ENCODE results near the gene PLCL2. TPM values are rescaled to one million over a fixed set of nuclear protein-coding genes. Genes with fewer than 3 reads are reported as not detected.

The PLCL2 gene
- total RNA-seq, 1 donor from 2014 or later, result 11.3 TPM

DNA sequence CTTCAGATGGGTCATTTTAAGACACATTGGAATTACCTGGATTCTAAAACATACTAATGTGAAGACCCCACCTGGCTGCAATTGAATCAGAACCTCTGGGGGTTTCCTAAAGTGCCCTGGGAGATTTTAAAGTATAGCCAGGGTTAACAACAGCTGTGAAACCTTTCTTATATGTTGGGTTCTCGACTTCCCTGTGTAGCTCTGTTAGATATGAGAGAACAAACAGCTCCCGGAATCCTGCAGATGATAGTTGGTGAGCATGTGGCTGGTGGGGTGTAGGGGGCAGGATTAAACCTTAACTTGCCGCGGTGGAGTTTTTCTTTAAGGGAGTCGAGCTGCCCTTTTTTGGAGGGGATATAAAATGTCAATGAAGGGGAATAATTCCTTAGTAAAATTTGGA is 12.1 kb downstream of the PLCL2 start:
- no peaks in the 10 kb centered on the region for H3K9me3 Mint-ChIP-seq (ENCODE audit: low read depth)
- H3K27me3 Mint-ChIP-seq, result no peaks in the 10 kb centered on the region
- H3K4me1 Mint-ChIP-seq (ENCODE audit: low read depth), result peaks cover 21% of the 10 kb centered on the region
- DNase-seq (ENCODE audit: low spot score, unreplicated experiment), result no peak
- TF ChIP-seq, protein P1, sequence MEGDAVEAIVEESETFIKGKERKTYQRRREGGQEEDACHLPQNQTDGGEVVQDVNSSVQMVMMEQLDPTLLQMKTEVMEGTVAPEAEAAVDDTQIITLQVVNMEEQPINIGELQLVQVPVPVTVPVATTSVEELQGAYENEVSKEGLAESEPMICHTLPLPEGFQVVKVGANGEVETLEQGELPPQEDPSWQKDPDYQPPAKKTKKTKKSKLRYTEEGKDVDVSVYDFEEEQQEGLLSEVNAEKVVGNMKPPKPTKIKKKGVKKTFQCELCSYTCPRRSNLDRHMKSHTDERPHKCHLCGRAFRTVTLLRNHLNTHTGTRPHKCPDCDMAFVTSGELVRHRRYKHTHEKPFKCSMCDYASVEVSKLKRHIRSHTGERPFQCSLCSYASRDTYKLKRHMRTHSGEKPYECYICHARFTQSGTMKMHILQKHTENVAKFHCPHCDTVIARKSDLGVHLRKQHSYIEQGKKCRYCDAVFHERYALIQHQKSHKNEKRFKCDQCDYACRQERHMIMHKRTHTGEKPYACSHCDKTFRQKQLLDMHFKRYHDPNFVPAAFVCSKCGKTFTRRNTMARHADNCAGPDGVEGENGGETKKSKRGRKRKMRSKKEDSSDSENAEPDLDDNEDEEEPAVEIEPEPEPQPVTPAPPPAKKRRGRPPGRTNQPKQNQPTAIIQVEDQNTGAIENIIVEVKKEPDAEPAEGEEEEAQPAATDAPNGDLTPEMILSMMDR (IDR thresholded peaks at IDR 0.05; ENCODE audit: unreplicated experiment), result no peak
- H3K27ac Mint-ChIP-seq, result peak overlapping the region; percentile 40
- no peak overlapping the region for H3K4me3 Mint-ChIP-seq (ENCODE audit: low read depth)
- no peaks in the 10 kb centered on the region for H3K36me3 Mint-ChIP-seq (ENCODE audit: insufficient read depth)

DNA sequence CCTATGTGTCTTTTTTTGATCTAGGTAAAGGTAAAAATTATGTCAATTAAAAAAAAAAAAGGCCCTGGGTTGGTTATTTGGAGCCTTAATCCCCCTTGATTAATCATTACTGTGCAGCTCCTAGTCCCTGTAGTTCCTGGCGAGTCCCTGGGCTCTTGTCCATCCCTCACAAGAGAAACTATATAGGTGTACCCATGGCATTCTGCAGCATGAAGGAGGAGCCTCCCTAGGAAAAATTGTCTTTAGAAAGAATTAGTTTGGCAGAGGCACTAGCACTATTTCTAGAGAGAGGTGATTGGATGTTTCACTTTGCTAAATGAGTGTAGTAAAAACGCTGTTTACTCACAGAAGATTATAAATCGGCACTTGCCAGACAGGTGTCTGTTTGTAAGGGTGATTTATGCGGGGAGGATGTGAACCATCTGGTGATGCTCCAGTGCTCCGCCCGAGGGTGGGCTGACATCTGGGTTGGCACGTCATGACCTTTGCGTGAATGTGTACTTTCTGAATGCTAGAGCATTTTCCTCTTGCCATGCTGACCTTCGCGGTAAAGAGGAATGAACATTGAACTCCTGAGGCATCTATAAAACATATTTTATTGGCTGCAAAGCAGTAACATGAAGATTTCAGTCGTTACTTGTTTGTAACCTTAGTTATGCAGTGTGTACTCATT is 12.6 kb downstream of the PLCL2 start:
- H3K27ac Mint-ChIP-seq, result no peak overlapping the region
- H3K4me1 Mint-ChIP-seq (ENCODE audit: low read depth), result peaks cover 20% of the 10 kb centered on the region
- TF ChIP-seq, protein P1 (IDR thresholded peaks at IDR 0.05; ENCODE audit: unreplicated experiment), result no peak
- no peak overlapping the region for H3K4me3 Mint-ChIP-seq (ENCODE audit: low read depth)
- no peaks in the 10 kb centered on the region for H3K36me3 Mint-ChIP-seq (ENCODE audit: insufficient read depth)
- no peaks in the 10 kb centered on the region for H3K27me3 Mint-ChIP-seq
- H3K9me3 Mint-ChIP-seq (ENCODE audit: low read depth), result no peaks in the 10 kb centered on the region
- DNase-seq (ENCODE audit: low spot score, unreplicated experiment), result no peak

DNA sequence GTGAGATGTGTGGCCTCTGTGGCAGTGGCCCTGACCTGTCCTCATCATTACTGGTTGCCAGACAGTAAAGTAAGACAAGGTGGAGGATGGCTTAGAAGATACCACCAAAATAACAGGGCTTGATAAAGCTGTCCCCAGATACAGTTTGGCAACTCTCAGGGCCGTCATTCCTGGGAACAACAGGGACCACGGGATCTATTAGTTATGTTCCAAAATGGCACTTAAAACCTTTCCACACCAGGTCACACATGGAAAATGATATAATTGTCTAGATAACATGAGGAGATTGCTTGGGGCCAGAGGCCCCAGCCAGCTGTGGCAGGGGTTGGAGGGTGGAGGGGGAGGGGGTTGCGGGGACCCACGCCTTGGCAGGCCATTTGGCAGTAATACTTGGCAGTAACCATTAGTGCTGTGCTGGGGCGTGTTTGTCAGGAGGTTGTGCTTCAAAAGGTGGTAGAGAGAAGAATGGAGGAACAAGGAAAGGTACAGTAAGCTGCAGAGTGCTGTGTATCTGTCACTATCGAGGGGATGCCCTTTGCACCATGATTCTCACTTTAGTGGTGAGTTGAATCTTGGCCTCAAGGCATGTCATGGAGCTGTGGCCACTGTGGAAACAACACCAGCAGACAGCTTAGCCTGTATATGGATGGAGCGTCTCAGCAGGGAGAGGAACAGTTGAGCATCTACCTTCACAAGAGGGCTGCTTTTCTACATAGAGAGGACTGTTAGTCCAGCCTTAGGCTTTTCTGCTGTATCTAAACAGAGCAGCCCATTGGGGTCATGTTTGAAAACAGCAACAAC is 14.0 kb downstream of the PLCL2 start:
- TF ChIP-seq, protein P1 (IDR thresholded peaks at IDR 0.05; ENCODE audit: unreplicated experiment), result no peak
- no peaks in the 10 kb centered on the region for H3K27me3 Mint-ChIP-seq
- H3K4me1 Mint-ChIP-seq (ENCODE audit: low read depth), result peaks cover 20% of the 10 kb centered on the region
- H3K9me3 Mint-ChIP-seq (ENCODE audit: low read depth), result no peaks in the 10 kb centered on the region
- no peak for DNase-seq (ENCODE audit: low spot score, unreplicated experiment)
- H3K27ac Mint-ChIP-seq, result no peak overlapping the region
- H3K36me3 Mint-ChIP-seq (ENCODE audit: insufficient read depth), result no peaks in the 10 kb centered on the region
- H3K4me3 Mint-ChIP-seq (ENCODE audit: low read depth), result no peak overlapping the region

- DNase-seq (ENCODE audit: low spot score, unreplicated experiment), result no peak
- H3K4me3 Mint-ChIP-seq (ENCODE audit: low read depth), result no peak overlapping the region
- no peaks in the 10 kb centered on the region for H3K36me3 Mint-ChIP-seq (ENCODE audit: insufficient read depth)
- no peaks in the 10 kb centered on the region for H3K27me3 Mint-ChIP-seq
- peaks cover 22% of the 10 kb centered on the region for H3K4me1 Mint-ChIP-seq (ENCODE audit: low read depth)
- TF ChIP-seq, protein P1 (IDR thresholded peaks at IDR 0.05; ENCODE audit: unreplicated experiment), result no peak
- no peaks in the 10 kb centered on the region for H3K9me3 Mint-ChIP-seq (ENCODE audit: low read depth)
- no peak overlapping the region for H3K27ac Mint-ChIP-seq
Measured at GRCh38 chr3:16899919-16900318, 15.2 kb downstream of the PLCL2 start.

DNA sequence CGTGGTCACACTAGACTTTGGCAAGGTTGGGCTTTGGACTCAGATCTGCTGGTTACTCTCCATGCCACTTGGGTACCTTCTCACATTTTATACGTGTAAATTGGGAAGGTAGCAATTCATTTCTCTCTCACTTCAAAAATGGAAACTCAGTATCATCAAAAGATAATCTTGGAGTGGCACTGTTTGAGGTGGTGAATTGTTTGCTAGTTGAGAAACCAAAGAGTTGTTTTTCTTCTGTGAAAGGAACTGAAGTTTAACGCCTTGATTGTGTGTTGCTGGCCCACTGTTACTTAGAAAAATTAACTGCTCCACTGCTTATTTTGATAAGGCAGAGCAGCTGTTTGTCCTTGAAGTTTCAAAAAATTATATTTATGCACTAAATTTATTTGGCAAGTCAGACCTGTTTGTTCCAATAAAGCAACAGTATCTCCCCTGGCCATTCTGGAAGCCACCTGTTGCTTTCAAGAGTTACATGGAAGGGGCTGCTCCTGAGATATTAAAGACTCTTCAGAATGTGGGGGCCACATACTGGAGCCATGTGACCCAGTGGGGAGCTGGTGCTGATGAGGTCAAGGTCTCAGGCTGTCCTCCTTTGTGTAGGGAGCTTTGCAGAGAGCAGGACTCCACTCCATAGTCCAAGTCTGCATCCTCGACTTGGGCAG is 16.2 kb downstream of the PLCL2 start:
- Mint-ChIP-seq H3K27me3 (no peaks in the 10 kb centered on the region), H3K4me1 (ENCODE audit: low read depth) (peaks cover 23% of the 10 kb centered on the region), H3K4me3 (ENCODE audit: low read depth) (no peak overlapping the region), H3K36me3 (ENCODE audit: insufficient read depth) (no peaks in the 10 kb centered on the region), H3K27ac (no peak overlapping the region), H3K9me3 (ENCODE audit: low read depth) (no peaks in the 10 kb centered on the region)
- no peak for DNase-seq (ENCODE audit: low spot score, unreplicated experiment)
- TF ChIP-seq, protein P1 (IDR thresholded peaks at IDR 0.05; ENCODE audit: unreplicated experiment), result no peak
